HG03025 (cell line): ENCODE measurements around the gene NOM1.
"Not testable (repeated sequence)": the region's sequence is repeated elsewhere in the genome, so short reads cannot be mapped to it uniquely, and the experiment has no call there.

Experiments
- ATAC-seq: cut with Tn5 transposase; IDR thresholded peaks from one replicate; pipeline ENCODE4 v1.9.1; 2021; ENCODE audit warnings: mild to moderate bottlenecking, moderate library complexity; ENCODE audit not compliant: unreplicated experiment, low FRiP score

The NOM1 gene, protein sequence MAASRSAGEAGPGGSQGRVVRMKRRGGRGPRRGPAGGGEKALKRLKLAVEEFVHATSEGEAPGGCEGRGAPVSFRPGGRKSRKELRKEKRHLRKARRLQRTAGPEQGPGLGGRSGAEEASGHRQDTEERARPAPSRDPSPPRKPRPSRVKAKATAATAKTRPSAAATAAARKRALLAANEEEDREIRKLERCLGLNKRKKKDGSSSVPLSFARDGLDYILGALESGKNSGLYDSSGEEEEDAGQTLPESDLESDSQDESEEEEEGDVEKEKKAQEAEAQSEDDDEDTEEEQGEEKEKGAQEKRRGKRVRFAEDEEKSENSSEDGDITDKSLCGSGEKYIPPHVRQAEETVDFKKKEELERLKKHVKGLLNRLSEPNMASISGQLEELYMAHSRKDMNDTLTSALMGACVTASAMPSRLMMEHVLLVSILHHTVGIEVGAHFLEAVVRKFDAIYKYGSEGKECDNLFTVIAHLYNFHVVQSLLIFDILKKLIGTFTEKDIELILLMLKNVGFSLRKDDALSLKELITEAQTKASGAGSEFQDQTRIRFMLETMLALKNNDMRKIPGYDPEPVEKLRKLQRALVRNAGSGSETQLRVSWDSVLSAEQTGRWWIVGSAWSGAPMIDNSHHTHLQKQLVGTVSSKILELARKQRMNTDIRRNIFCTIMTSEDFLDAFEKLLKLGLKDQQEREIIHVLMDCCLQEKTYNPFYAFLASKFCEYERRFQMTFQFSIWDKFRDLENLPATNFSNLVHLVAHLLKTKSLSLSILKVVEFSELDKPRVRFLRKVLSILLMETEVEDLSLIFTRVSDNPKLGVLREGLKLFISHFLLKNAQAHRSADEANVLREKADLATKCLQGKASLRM

GRCh38 chr7:156949541-156950380, at the start of gene NOM1:
Gene NOM1 (plus strand): TSS chr7:156949712. CDS start chr7:156949738, 26 bp downstream.
- peak; percentile 83 for ATAC-seq

GRCh38 chr7:156900093-156900492, 49.4 kb upstream of the NOM1 start:
- not testable (repeated sequence) for ATAC-seq

GRCh38 chr7:156903232-156903909, 46.1 kb upstream of the NOM1 start:
- no peak for ATAC-seq

- ATAC-seq = no peak
Measured at GRCh38 chr7:156906200-156906649, 43.3 kb upstream of the NOM1 start.

DNA sequence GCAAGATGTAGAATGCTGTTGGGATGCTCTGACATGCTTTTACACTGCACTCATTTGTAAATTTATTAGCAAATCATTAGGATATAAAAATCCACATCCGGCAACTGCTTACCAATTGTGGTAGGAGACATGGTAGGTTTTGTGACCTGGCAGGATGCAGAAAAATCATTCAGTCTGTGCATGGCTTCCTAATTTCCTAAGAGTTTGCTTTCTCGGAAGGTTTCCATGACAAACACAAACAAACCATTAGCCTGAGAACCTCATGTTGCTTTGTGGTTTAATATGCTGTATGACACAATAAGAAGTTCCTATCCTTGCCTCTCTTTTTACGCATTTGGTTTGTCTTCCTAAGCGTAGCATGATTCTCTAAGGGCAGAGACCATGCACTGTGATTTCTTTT, 41.9 kb upstream of the NOM1 start:
- ATAC-seq = no peak

GRCh38 chr7:156909574-156910252, 39.8 kb upstream of the NOM1 start:
- ATAC-seq = not testable (repeated sequence)

GRCh38 chr7:156918635-156919034, 30.9 kb upstream of the NOM1 start:
- ATAC-seq = no peak

- no peak for ATAC-seq
Measured at GRCh38 chr7:156919132-156919713, 30.3 kb upstream of the NOM1 start.

DNA sequence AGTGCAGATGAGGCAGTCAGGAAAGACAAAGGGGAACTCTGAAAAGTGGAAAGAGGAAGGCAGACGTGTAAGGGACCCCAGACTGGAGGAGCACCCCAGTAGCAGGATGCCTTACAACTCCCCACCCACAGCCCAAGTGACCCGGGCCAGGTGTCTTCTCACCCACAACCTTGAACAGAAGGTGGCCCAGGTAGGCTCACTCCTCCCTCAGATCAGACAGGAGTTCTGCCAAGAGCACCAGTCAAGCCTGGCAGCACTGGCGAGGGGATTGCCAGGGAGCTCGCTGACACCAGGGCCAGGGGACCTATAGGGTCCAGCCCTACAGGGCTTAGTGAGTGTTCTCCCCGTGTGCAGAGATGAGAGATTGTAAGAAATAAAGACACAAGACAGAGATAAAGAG, 29.4 kb upstream of the NOM1 start:
- ATAC-seq = no peak

DNA sequence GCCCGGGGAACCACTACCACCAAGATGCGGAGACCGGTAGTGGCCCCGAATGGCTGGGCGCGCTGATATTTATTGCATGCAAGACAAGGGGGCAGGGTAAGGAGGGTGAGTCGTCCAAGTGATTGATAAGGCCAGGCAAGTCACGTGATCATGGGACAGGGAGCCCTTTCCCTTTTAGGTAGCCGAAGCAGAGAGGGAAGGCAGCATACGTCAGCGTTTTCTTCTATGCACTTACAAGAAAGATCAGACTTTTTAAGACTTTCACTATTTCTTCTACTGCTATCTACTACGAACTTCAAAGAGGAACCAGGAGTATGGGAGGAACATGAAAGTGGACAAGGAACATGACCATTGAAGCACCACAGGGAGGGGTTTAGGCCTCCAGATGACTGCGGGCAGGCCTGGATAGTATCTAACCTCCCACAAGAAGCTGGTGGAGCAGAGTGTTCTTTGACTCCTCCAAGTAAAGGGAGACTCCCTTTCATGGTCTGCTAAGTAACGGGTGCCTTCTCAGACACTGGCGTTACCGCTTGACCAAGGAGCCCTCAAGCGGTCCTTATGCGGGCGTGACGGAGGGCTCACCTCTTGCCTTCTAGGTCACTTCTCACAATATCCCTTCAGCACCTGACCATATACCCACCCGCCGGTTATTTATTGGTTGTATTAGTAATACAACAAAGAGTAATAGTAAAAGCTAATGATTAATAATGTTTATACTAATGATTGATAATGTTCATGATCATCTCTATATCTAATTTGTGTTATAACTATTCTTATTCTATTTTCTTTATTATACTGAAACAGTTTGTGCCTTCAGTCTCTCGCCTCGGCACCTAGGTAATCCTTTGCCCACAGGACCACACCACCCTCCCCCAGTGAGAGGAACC, 28.8 kb upstream of the NOM1 start:
- ATAC-seq = not testable (repeated sequence)

- ATAC-seq = not testable (repeated sequence)
Measured at GRCh38 chr7:156922304-156922703, 27.2 kb upstream of the NOM1 start.

GRCh38 chr7:156925821-156926220, 23.7 kb upstream of the NOM1 start:
- ATAC-seq = not testable (repeated sequence)

DNA sequence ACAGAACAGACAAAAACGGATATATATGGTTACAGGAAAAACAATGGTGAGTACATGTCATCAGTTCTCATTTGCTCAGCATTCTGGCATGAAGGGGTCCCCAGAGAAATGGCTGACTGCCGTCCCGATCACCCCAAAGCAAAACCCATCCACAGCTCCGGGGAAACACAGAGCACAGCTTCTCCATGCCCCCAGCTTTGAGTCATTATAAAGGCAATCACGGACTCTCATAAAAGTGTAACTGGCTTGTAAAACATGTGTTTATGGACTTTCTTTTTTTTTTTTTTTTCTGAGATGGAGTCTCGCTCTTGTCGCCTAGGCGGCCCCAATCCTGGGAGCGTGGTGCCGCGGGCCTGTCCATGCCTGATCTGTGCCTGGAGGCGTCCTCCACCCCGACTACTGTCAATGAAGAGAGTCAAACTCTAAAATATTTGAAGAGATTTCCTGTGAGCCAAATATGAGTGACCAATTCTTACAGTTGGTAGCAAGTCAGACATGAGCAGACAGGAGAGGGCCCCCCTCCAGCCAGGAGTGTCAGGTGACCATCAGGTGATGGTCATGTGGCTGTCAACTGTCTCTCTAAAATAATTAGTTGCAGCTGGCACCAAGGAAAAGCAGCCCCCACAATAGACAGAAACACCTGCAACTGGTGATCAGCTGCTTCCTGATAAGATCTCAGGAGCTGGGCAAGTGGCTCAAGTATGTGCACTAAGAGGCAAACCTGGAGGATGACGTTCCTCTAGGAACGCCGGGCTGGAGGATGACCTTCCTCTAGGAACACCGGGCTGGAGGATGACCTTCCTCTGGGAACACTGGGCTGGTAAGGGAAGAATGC, 21.7 kb upstream of the NOM1 start:
- no peak for ATAC-seq

DNA sequence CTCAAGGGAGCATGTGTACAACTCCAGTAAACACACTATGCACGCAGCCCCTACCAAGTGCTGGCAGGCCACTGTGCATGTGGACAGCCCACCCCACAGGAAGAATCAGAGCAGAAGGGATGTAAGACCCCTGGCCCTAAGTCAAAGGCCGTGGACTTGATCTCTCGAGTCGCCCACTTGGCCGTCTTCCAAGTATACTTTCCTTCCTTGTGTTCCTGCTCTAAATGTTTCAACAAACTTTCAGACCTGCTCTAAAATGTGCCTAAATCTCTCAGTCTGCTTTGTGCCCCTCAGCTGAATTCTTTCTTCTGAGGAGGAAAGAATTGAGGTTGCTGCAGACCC, 21.1 kb upstream of the NOM1 start:
- no peak for ATAC-seq

DNA sequence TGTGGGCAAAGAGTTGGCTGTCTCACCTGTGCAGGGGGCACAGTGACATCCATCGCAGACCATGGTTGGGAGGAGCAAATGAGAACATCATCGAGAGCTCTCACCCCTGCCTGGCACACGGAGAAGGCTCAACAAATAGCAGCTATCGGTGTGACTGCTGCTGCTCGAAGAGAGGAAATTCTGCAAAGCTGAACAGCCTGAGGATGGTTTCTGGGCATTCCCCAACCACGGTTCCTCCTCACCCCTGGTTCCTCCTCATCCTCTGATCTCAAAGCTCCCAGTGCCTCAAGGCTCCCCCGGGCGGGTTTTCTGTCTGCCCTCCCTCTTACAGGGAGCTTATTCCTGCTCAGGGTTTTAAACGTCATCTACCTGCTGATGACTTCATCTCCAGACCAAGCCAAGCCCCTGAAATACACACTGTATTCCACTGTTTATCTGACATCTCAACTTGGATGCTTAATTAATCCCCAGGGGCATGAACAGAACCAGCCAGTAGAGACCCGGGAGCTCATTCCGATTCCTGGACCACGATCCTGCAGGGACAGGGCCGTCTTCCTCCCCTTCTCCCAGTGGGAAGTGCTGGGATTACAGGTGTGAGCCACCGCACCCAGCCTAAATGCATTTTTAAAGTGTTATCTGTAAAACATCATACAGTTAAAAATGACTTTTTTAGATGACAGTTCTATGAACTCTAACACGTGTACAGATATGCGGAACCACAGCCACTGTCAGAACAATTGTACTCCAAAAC, 19.5 kb upstream of the NOM1 start:
- no peak for ATAC-seq

- no peak for ATAC-seq
Measured at GRCh38 chr7:156932006-156932405, 17.5 kb upstream of the NOM1 start.

DNA sequence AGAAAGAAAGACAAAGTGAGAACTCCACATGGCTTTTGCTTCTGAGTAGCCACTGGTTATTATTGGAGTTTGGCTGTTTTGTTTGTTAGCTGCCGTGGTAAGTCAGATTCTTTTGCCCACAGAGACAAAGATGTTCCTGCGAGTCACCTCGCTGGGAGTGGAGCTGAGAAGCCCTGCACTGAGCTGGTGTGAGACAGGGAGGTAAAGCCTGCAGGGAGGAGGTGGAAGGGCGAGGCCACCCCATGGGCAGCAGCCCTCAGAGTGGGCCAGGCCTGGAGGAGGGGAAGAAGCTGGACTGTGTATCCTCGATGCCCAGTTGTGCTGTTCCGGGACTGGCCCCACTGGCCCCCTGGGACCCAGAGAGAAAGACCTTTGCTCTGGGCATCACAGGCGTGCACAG, 14.3 kb upstream of the NOM1 start:
- no peak for ATAC-seq
